Measurements from ENCODE around the gene ISG15.

DNA sequence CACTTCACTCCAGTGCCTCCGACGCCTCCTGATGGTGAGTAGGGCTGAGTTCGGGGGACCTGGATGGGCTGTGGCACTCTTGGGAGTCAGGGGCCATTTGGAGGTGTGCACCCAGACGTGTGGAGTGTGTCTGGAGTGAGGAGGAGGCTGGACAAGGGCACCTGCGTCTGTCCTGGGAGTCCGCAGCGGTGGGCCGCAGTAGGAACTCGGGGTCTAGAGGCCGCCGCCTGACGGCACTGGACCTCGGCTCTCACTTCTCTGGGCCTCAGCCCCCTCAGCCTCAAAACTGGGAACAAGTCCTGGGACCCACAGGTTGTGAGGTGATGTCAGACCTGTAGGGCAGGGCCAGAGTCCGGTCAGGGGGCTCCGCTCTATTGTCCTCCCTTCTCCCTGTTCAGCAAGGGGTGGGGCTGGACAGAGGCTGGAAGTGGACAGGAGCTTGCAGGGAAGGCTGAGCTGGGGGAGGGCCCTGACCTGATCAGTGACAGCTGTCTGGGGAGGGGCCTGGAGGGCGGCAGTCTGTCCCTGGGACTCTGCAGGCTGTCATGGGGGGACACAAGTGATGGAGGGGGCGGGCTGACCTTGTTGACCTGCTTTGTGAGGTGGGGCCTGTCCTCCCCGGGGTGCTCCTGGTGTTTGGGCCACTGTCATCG, 22.1 kb downstream of the ISG15 start:
- TF ChIP-seq CTCF (conservative IDR thresholded peaks at IDR 0.05) (no peak), ZFX (IDR thresholded peaks at IDR 0.05) (no peak)

All from C4-2B (cell line).